K562 (cell line): Measurements from ENCODE around the gene IL20RB. TPM values are rescaled to one million over a fixed set of nuclear protein-coding genes. Genes with fewer than 3 reads are reported as not detected.

ENCODE experiments used
- ATAC-seq: fragments of 200-7000 bp; cut with Tn5 transposase; 3 replicates; pipeline ENCODE4 v1.9.1; 2020; ENCODE audit warnings: moderate library complexity
- BruUV-seq: library from RNA; stranded (reverse); fragments of 400-500 nt; replicated peaks from 2 replicates; lab custom pipeline; 2021; lab: Mats Ljungman, UMichigan
- CTCF ChIA-PET: fragments of 300-600 bp; formaldehyde crosslinking; extraction: SDS; loops from one replicate; lab custom pipeline; 2021; ENCODE audit warnings: low intra/inter-chr PET ratio; lab: Yijun Ruan, JAX
- POLR2A ChIA-PET: fragments of 300-600, 350-650 bp; sonication (Branson Sonifier 250); formaldehyde crosslinking; extraction: SDS; loops from one replicate; lab custom pipeline; 2021; ENCODE audit warnings: antibody characterized with exemption, inconsistent platforms; lab: Yijun Ruan, JAX
- DNase-seq, 4 experiments: peaks; one replicate each; pipeline versions ENCODE4 v3.0.0 to v3.0.0-alpha.2; 2011 to 2018; ENCODE audit warnings: low spot score in 3 of 4, mixed read lengths in 3 of 4; ENCODE audit errors: extremely low read depth in 1 of 4
- FAIRE-seq: peaks from 2 replicates; lab custom pipeline; 2011; peaks lifted over from hg19 to GRCh38; lab: Jason Lieb, UNC
- H2AFZ ChIP-seq: 2 replicates; pipeline ENCODE4 v1.6.0; 2011; ENCODE audit warnings: low read depth, low read length, control low read depth, inconsistent platforms
- H3K27ac ChIP-seq: fragments of 200-600 bp; 3 replicates; pipeline ENCODE4 v1.8.0; 2011; ENCODE audit warnings: low read depth, mild to moderate bottlenecking, control low read depth, inconsistent platforms, low read length, moderate library complexity, mixed read lengths; ENCODE audit errors: extremely low read depth
- H3K27me3 ChIP-seq, 2 experiments: fragments of 300-600 bp in 1 of 2; 2 replicates in 1 of 2; 3 replicates in 1 of 2; pipeline versions ENCODE4 v1.6.0 to v1.8.0; 2011; ENCODE audit warnings: inconsistent platforms in 2 of 2, low read length in 2 of 2, mild to moderate bottlenecking in 1 of 2, mixed read lengths in 1 of 2, moderate library complexity in 1 of 2; ENCODE audit not compliant: control insufficient read depth in 2 of 2, insufficient read depth in 2 of 2
- H3K36me3 ChIP-seq: fragments of 300-600 bp; 3 replicates; pipeline ENCODE4 v1.8.0; 2011; ENCODE audit warnings: mild to moderate bottlenecking, low read length, inconsistent platforms; ENCODE audit not compliant: control insufficient read depth, insufficient read depth
- H3K4me1 ChIP-seq, 2 experiments: fragments of 200-600 bp in 1 of 2; replicated peaks in 1 of 2; 2 replicates in 1 of 2; 3 replicates in 1 of 2; pipeline versions ENCODE4 v1.5.1 to v1.8.0; 2011; ENCODE audit warnings: inconsistent platforms in 2 of 2, low read length in 2 of 2, mild to moderate bottlenecking in 1 of 2, mixed read lengths in 1 of 2, moderate library complexity in 1 of 2; ENCODE audit not compliant: control insufficient read depth in 2 of 2, insufficient read depth in 2 of 2
- H3K4me2 ChIP-seq: 2 replicates; pipeline ENCODE4 v1.6.1; 2011; ENCODE audit warnings: low read length, control low read depth, inconsistent platforms, mixed read lengths; ENCODE audit not compliant: insufficient read depth
- H3K4me3 ChIP-seq: fragments of 200-600 bp; sonication (generic), shearing (Covaris generic); 2 replicates; pipeline ENCODE4 v1.5.1; 2016; ENCODE audit warnings: control low read depth, inconsistent platforms
- H3K79me2 ChIP-seq: fragments of 200-600 bp; 3 replicates; pipeline ENCODE4 v1.8.0; 2011; ENCODE audit warnings: low read length, inconsistent platforms; ENCODE audit not compliant: control insufficient read depth, insufficient read depth
- H3K9ac ChIP-seq, 2 experiments: 2 replicates each; pipeline versions ENCODE4 v1.6.0 to v1.6.1; 2011; ENCODE audit warnings: low read depth in 2 of 2, low read length in 2 of 2, control low read depth in 1 of 2, inconsistent platforms in 1 of 2, mild to moderate bottlenecking in 1 of 2, mixed read lengths in 1 of 2; ENCODE audit not compliant: insufficient read depth in 1 of 2
- H3K9me1 ChIP-seq: one replicate; pipeline ENCODE4 v1.6.0; 2011; ENCODE audit warnings: inconsistent platforms, mild to moderate bottlenecking, low read length, moderate library complexity; ENCODE audit not compliant: control insufficient read depth, insufficient read depth
- H3K9me3 ChIP-seq: replicated peaks from 2 replicates; pipeline ENCODE4 v1.5.1; 2011; ENCODE audit warnings: low read depth, low read length, inconsistent platforms; ENCODE audit not compliant: control insufficient read depth, insufficient read depth
- H4K20me1 ChIP-seq: replicated peaks from 2 replicates; pipeline ENCODE4 v1.6.1; 2011; ENCODE audit warnings: low read length, inconsistent platforms, mixed read lengths; ENCODE audit not compliant: control insufficient read depth, insufficient read depth
- ARID3A ChIP-seq: IDR thresholded peaks from 2 replicates; pipeline ENCODE4 v1.6.1; 2012; ENCODE audit warnings: low read depth, low read length, improper control_type of control experiment, borderline replicate concordance
- CEBPB ChIP-seq: fragments of 450-650 bp; IDR thresholded peaks from 2 replicates; pipeline ENCODE4 v1.6.1; 2016; ENCODE audit warnings: missing genetic modification characterization, missing compliant biosample characterization
- ETV6 ChIP-seq, 3 experiments: fragments of 150-350 bp in 1 of 3; sonication (generic) in 1 of 3; formaldehyde crosslinking in 1 of 3; IDR thresholded peaks; 2 replicates each; pipeline versions ENCODE4 v1.6.1 to v1.8.0; 2014 to 2022; ENCODE audit warnings: borderline replicate concordance in 2 of 3, low read depth in 2 of 3, antibody characterized with exemption in 1 of 3, low read length in 1 of 3, mild to moderate bottlenecking in 1 of 3, missing genetic modification reagents in 1 of 3
- GTF3C2 ChIP-seq: IDR thresholded peaks from 3 replicates; pipeline ENCODE4 v1.6.1; 2011; ENCODE audit warnings: borderline replicate concordance, mild to moderate bottlenecking, moderate library complexity; ENCODE audit not compliant: insufficient read length; ENCODE audit errors: extremely low read depth
- HMG20A ChIP-seq: fragments of 450-650 bp; formaldehyde crosslinking; conservative IDR thresholded peaks from 2 replicates; pipeline ENCODE4 v1.4.0; 2020; ENCODE audit warnings: mild to moderate bottlenecking, mixed read lengths
- SIRT6 ChIP-seq: IDR thresholded peaks from one replicate; pipeline ENCODE4 v1.6.1; 2012; ENCODE audit warnings: low read depth, mild to moderate bottlenecking, control low read depth, inconsistent platforms, low read length, moderate library complexity
- ZNF280B ChIP-seq: fragments of 250-450 bp; sonication (Bioruptor Pico); IDR thresholded peaks from 2 replicates; pipeline ENCODE4 v1.5.1; 2021; ENCODE audit warnings: mild to moderate bottlenecking
- WGBS: fragments of 100-300 bp; shearing (Covaris generic); methylation state at CpG from one replicate; pipeline ENCODE4 v1.1.6; 2016; ENCODE audit warnings: low coverage, mixed read lengths; ENCODE audit not compliant: insufficient coverage; ENCODE audit errors: missing lambda C conversion rate; 5-methylcytosine and 5-hydroxymethylcytosine counted together
- in situ Hi-C: fragments of 300-500 bp; cut with MboI; formaldehyde crosslinking; loops from 4 replicates; pipeline ENCODE4 v1.15.0; 2018; ENCODE audit warnings: inconsistent platforms, mixed read lengths
- intact Hi-C: fragments of 100-400 bp; cut with micrococcal nuclease; formaldehyde crosslinking; loops from 2 replicates; pipeline ENCODE4 v1.14.2; 2022
- polyA plus RNA-seq, 8 experiments: library from polyadenylated mRNA; depleted of rRNA in 4 of 8; stranded (reverse) in 5 of 8; unstranded in 3 of 8; fragments of >200 nt; fragmentation: Nextera tagmentation in 2 of 8; fragmentation: Illumina TruSeq in 1 of 8; extraction: Ambion mirVana in 2 of 8; extraction: Trizol in 1 of 8; gene quantifications; 2 replicates each; pipeline versions ENCODE4 v1.2.1 to v1.2.3, GENCODE V29; 2011 to 2014; ENCODE audit warnings: inconsistent platforms in 1 of 8, missing spikeins in 1 of 8
- total RNA-seq, 7 experiments: library from RNA; depleted of rRNA in 6 of 7; stranded (reverse); fragments of >200 nt in 6 of 7; fragmentation: Illumina TruSeq in 2 of 7; extraction: Trizol in 2 of 7; gene quantifications; 2 replicates each; pipeline versions ENCODE4 v1.2.1 to v1.2.3, GENCODE V29; 2011 to 2021; ENCODE audit warnings: low replicate concordance in 1 of 7

Gene IL20RB
- total and polyA plus RNA-seq, 9 of the 15 experiments (the other 6 are each of a cell fraction or from before 2014, with no cell fraction given): 0.77 to 9.9 (median 6.1) TPM

- H3K9me3 ChIP-seq: no peaks in the 10 kb centered on the region
- no peak for ATAC-seq
- BruUV-seq: TSS peak; percentile 26
- DNase-seq: no peak
- intact Hi-C loops: no loop called here
- no peak overlapping the region for H3K4me2 ChIP-seq
- in situ Hi-C loops: no loop called here
- H4K20me1 ChIP-seq: no peaks in the 10 kb centered on the region
- no peak overlapping the region for H3K9ac ChIP-seq
- peak; percentile 73 for TF ChIP-seq CEBPB (tag)
- no peak for TF ChIP-seq ZNF280B (CRISPR knock-in tag)
- no peaks in the 10 kb centered on the region for H3K9me1 ChIP-seq
- POLR2A ChIA-PET: no interaction called here
- H3K27ac ChIP-seq: no peak overlapping the region
- FAIRE-seq: no peak
- H3K79me2 ChIP-seq: peaks cover 18% of the 10 kb centered on the region
- peaks cover 21% of the 10 kb centered on the region; the same call in 2 of the 3 replicates for H3K36me3 ChIP-seq
- H3K27me3 ChIP-seq: no peaks in the 10 kb centered on the region
- no peak overlapping the region for H2AFZ ChIP-seq
- CTCF ChIA-PET: no interaction called here
- WGBS: 44% methylated on average over 4 of the region's 4 CpGs
- H3K4me1 ChIP-seq: no peaks in the 10 kb centered on the region
- no peak overlapping the region for H3K4me3 ChIP-seq
Measured at GRCh38 chr3:136929977-136930670, 27.7 kb upstream of the IL20RB start.

GRCh38 chr3:136931606-136932005 lies 26.2 kb upstream of the IL20RB start:
- 90% methylated on average over 3 of the region's 4 CpGs for WGBS
- Histone ChIP-seq H3K4me2 (no peak overlapping the region), H4K20me1 (no peaks in the 10 kb centered on the region), H3K4me1 (no peaks in the 10 kb centered on the region), H3K4me3 (no peak overlapping the region), H3K9ac (no peak overlapping the region), H2AFZ (no peak overlapping the region), H3K27me3 (no peaks in the 10 kb centered on the region), H3K9me1 (no peaks in the 10 kb centered on the region), H3K27ac (no peak overlapping the region), H3K79me2 (peaks cover 14% of the 10 kb centered on the region; the same call in 2 of the 3 replicates), H3K9me3 (no peaks in the 10 kb centered on the region), H3K36me3 (peaks cover 21% of the 10 kb centered on the region; the same call in 1 of the 3 replicates)
- ChIA-PET CTCF (no interaction called here), POLR2A (no interaction called here)
- FAIRE-seq (no peak), DNase-seq (no peak), ATAC-seq (no peak)
- in situ Hi-C loops: no loop called here
- BruUV-seq: no TSS peak
- intact Hi-C loops: no loop called here
- TF ChIP-seq HMG20A (CRISPR knock-in tag) (no peak), SIRT6 (no peak), ARID3A (no peak), GTF3C2 (no peak), ETV6 (IDR thresholded peaks at IDR 0.05; ENCODE audit: borderline replicate concordance in 1 of 2, low read depth in 2 of 2, low read length in 1 of 2) (no peak), ETV6 (CRISPR knock-in tag; IDR thresholded peaks at IDR 0.05; ENCODE audit: borderline replicate concordance) (no peak)
